Esophagus squamous epithelium (tissue), 5 donors: ENCODE measurements around the gene CELF1. TPM values are rescaled to one million over a fixed set of nuclear protein-coding genes. Genes with fewer than 3 reads are reported as not detected.

Experiments used
- DNase-seq: peaks from one replicate; lab custom pipeline; 2025; lab: John Stamatoyannopoulos, UW
- H3K27ac ChIP-seq, 4 donors: fragments of 200-600 bp; sonication (generic); one replicate each; pipeline ENCODE4 v1.5.1; 2016 to 2019; ENCODE audit warnings: mild to moderate bottlenecking in 1 of 4
- H3K27me3 ChIP-seq, 4 donors: fragments of 200-600 bp; sonication (generic); 1 replicate in 3 of 4; 2 replicates in 1 of 4; pipeline versions ENCODE4 v1.5.1 to v1.6.0; 2017 to 2021; ENCODE audit warnings: antibody characterized with exemption in 1 of 4
- H3K36me3 ChIP-seq, 3 donors: fragments of 200-600 bp; sonication (generic); one replicate each; pipeline ENCODE4 v1.5.1; 2016 to 2019
- H3K4me1 ChIP-seq, 3 donors: fragments of 200-600 bp; sonication (generic); one replicate each; pipeline ENCODE4 v1.5.1; 2017 to 2019
- H3K4me3 ChIP-seq, 4 donors: fragments of 200-600 bp; sonication (generic); 1 replicate in 3 of 4; 2 replicates in 1 of 4; pipeline ENCODE4 v1.5.1; 2016 to 2019; ENCODE audit warnings: mild to moderate bottlenecking in 2 of 4, moderate library complexity in 1 of 4
- H3K9me3 ChIP-seq, 3 donors: fragments of 200-600 bp; sonication (generic); one replicate each; pipeline ENCODE4 v1.5.1; 2016 to 2019
- POLR2A ChIP-seq, 4 donors: fragments of 450-650 bp; IDR thresholded peaks; one replicate each; pipeline ENCODE4 v1.6.1; 2017; ENCODE audit warnings: antibody characterized with exemption in 4 of 4, mild to moderate bottlenecking in 4 of 4, moderate library complexity in 3 of 4
- WGBS, 2 donors: methylation state at CpG; one replicate each; pipeline ENCODE4 v1.1.5; 2018; 5-methylcytosine and 5-hydroxymethylcytosine counted together
- intact Hi-C: fragments of 100-400 bp; cut with DNase I; formaldehyde crosslinking; loops from one replicate; pipeline ENCODE4 v1.15.0; 2022
- total RNA-seq, 4 donors: library from RNA; depleted of rRNA; stranded (reverse); fragments of >200 nt; gene quantifications; one replicate each; pipeline ENCODE4 v1.1.0, GENCODE V29; 2016
- TF ChIP-seq, protein P1 (sequence below), 6 experiments: fragments of 450-650 bp in 4 of 6; fragments of 200-600 bp in 2 of 6; sonication (generic) in 2 of 6; IDR thresholded peaks; one replicate each; pipeline ENCODE4 v1.5.1; 2016 to 2019; ENCODE audit warnings: antibody characterized with exemption in 6 of 6, mild to moderate bottlenecking in 4 of 6, moderate library complexity in 4 of 6
- donor health status: DM: yes; HTN: yes; CAD: no.

CELF1 gene
- total RNA-seq, 4 donors from 2014 or later = 50.4 to 88.9 (median 64.1) TPM

DNA sequence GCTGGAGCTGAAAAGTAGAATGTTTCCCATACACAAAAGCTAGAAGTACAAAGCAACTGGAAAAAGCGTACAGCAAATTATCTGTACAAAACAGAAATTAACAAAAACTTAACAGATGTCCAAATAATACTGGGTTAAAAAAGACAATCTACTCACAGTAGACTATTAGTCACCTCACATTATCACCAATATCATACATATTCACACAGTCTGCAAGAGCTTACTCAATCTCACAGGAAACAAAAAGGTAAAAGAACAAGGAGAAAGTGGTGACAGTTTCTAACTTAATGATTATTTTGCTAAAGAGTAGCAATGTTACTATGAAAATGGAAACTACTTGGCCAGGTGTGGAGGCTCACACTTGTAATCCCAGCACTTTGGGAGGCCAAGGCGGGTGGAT is 11.9 kb downstream of the CELF1 start:
- TF ChIP-seq, protein P1, sequence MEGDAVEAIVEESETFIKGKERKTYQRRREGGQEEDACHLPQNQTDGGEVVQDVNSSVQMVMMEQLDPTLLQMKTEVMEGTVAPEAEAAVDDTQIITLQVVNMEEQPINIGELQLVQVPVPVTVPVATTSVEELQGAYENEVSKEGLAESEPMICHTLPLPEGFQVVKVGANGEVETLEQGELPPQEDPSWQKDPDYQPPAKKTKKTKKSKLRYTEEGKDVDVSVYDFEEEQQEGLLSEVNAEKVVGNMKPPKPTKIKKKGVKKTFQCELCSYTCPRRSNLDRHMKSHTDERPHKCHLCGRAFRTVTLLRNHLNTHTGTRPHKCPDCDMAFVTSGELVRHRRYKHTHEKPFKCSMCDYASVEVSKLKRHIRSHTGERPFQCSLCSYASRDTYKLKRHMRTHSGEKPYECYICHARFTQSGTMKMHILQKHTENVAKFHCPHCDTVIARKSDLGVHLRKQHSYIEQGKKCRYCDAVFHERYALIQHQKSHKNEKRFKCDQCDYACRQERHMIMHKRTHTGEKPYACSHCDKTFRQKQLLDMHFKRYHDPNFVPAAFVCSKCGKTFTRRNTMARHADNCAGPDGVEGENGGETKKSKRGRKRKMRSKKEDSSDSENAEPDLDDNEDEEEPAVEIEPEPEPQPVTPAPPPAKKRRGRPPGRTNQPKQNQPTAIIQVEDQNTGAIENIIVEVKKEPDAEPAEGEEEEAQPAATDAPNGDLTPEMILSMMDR (IDR thresholded peaks at IDR 0.05) = no peak
- TF ChIP-seq POLR2A (IDR thresholded peaks at IDR 0.05) = no peak
- H3K4me3 ChIP-seq = no peak overlapping the region
- intact Hi-C loops = no loop called here
- peaks cover 0 to 4% (median 0%) of the 10 kb centered on the region in 3 donors for H3K36me3 ChIP-seq
- peak overlapping the region in 3 of 4 donors; percentile 51 to 81 (median 68) for H3K27ac ChIP-seq
- 88 to 92% methylated on average over 2 of the region's 2 CpGs for WGBS, 2 donors
- H3K4me1 ChIP-seq = peaks cover 20 to 82% (median 45%) of the 10 kb centered on the region in 3 donors
- H3K9me3 ChIP-seq = no peaks in the 10 kb centered on the region
- H3K27me3 ChIP-seq = no peaks in the 10 kb centered on the region
- DNase-seq = no peak

DNA sequence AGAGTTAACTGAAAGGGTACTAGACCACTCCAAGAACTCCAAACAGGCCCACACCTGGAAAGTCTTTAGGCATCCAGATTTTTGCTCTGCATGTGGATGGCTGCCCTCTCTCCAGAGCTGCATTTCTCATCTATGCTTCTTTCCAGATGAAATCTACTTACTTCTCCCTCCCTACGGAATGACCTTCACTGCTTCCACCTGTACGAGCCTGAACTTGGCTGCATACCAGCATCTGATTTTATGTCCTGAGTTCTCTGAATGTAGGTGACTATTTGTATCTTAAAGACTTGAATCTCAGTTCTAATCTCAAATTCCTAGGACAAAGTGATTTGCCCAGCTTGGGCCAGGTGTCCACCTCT is 13.3 kb downstream of the CELF1 start:
- H3K27me3 ChIP-seq = no peaks in the 10 kb centered on the region
- TF ChIP-seq, protein P1 (IDR thresholded peaks at IDR 0.05) = no peak
- TF ChIP-seq POLR2A (IDR thresholded peaks at IDR 0.05) = no peak
- peak overlapping the region; percentile 10 to 81 (median 50) for H3K27ac ChIP-seq
- H3K4me3 ChIP-seq = no peak overlapping the region
- no peak for DNase-seq
- H3K9me3 ChIP-seq = no peaks in the 10 kb centered on the region
- H3K36me3 ChIP-seq = peaks cover 0 to 14% (median 0%) of the 10 kb centered on the region in 3 donors
- peaks cover 20 to 88% (median 45%) of the 10 kb centered on the region in 3 donors for H3K4me1 ChIP-seq
- intact Hi-C loops = no loop called here
- 39 to 40% methylated on average over 2 of the region's 2 CpGs for WGBS, 2 donors

DNA sequence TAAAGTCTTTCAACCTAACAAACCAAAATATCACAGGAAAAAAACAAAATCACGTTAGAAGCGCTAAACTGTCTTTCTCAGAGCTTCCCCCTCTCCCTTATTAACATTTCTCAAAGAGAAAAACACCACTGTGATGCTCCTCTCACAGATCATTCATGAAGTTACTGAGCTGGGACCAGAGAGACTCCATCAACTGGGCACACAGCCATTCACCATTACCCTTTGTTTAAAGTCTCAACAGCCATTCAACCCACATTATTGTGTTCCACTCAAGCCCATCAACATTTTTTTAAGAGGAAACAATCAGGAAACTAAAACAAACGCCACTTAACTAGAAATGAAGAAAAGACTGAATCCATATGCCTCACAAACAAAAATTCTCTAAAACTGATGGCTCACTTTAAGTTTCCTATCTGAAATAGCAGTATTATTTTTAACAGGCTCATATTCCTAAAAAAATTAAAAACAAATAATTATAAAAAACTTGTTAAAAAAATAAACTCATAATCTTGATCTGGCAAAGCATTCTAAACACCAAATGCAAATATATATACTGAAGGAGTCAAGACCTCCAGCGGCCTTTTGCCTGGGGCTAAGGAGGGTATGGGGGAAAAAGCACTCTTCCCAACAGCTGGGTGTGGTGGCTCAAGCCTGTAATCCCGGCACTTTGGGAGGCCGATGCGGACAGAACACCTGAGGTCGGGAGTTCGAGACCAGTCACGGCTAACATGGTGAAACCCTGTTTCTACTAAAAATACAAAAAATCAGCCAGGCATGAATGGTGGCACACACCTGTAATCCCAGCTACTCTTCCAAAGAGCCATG is 14.0 kb downstream of the CELF1 start:
- DNase-seq = no peak
- Histone ChIP-seq H3K9me3 (no peaks in the 10 kb centered on the region), H3K36me3 (peaks cover 0 to 14% (median 0%) of the 10 kb centered on the region in 3 donors), H3K27me3 (no peaks in the 10 kb centered on the region), H3K27ac (peak overlapping the region in 3 of 4 donors; percentile 50 to 81 (median 51)), H3K4me3 (no peak overlapping the region), H3K4me1 (peaks cover 20 to 90% (median 40%) of the 10 kb centered on the region in 3 donors)
- intact Hi-C loops = no loop called here
- WGBS, 2 donors = 48 to 53% methylated on average over 10 of the region's 10 CpGs
- TF ChIP-seq, protein P1 (IDR thresholded peaks at IDR 0.05) = no peak
- no peak for TF ChIP-seq POLR2A (IDR thresholded peaks at IDR 0.05)

DNA sequence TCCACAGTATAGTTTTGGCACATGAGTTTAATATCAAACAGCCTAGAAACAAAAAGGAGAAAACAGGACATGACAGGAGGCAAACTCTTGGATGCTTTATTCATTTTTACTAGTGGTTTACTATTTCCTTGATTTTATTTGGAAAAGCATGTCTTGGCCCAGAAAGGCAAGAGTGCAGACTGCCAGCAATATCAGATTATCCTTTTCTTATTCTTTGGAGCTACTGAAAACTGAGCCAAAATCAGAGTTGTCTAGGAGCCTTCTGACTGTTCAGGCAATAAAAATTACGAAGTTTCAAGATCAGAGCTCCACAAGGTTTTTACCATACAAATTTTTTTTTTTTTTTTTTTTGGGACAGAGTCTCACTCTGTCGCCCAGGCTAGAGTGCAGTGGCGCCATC is 16.0 kb downstream of the CELF1 start:
- no peak for DNase-seq
- intact Hi-C loops = no loop called here
- H3K4me3 ChIP-seq = no peak overlapping the region
- H3K4me1 ChIP-seq = peaks cover 20 to 88% (median 50%) of the 10 kb centered on the region in 3 donors
- H3K27me3 ChIP-seq = no peaks in the 10 kb centered on the region
- no peaks in the 10 kb centered on the region for H3K9me3 ChIP-seq
- peaks cover 0 to 14% (median 0%) of the 10 kb centered on the region in 3 donors for H3K36me3 ChIP-seq
- TF ChIP-seq, protein P1 (IDR thresholded peaks at IDR 0.05) = no peak
- TF ChIP-seq POLR2A (IDR thresholded peaks at IDR 0.05) = no peak
- WGBS, 2 donors = 61 to 83% methylated on average over 3 of the region's 3 CpGs
- H3K27ac ChIP-seq = no peak overlapping the region

DNA sequence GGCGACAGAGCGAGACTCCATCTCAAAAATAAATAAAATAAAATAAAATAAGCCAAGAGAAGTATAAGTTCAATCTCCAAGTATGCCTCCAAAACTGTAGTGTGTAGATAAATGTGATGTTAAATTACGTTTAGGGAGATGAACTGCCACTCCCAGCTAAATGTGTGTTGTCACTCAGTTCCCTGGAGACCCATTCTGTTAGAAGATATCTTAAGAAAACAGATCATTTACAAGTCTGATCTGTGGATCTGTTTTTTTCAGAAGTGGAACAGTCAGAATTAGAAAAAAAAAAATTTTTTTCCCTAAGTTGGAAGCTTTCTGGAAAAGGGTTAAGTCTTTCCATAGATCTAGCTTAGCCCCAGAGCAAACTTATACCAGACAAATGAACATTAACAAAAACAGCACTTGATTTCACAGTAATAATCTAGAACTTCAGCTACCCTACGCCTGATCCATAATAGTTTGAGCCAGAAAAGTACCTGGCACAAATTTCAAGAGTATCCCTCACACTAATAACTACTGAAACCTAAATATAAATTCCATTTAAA is 18.2 kb downstream of the CELF1 start:
- Histone ChIP-seq H3K27ac (no peak overlapping the region), H3K27me3 (no peaks in the 10 kb centered on the region), H3K9me3 (no peaks in the 10 kb centered on the region), H3K4me3 (no peak overlapping the region), H3K4me1 (peaks cover 15 to 83% (median 45%) of the 10 kb centered on the region in 3 donors), H3K36me3 (peaks cover 0 to 14% (median 0%) of the 10 kb centered on the region in 3 donors)
- TF ChIP-seq POLR2A (IDR thresholded peaks at IDR 0.05) = no peak
- TF ChIP-seq, protein P1 (IDR thresholded peaks at IDR 0.05) = no peak
- WGBS, 2 donors = 85 to 86% methylated on average over 4 of the region's 4 CpGs
- intact Hi-C loops = no loop called here
- no peak for DNase-seq
